SH-SY5Y (cell line): Measurements from ENCODE around the gene TRIM67.

Experiments used
- GATA2 ChIP-seq: IDR thresholded peaks from 2 replicates; pipeline ENCODE4 v1.6.1; 2011; ENCODE audit warnings: mild to moderate bottlenecking, low read depth, low read length
- GATA3 ChIP-seq: IDR thresholded peaks from 2 replicates; pipeline ENCODE4 v1.6.1; 2011; ENCODE audit warnings: low read depth, mild to moderate bottlenecking, low read length, moderate library complexity

GRCh38 chr1:231171623-231172197 is 9.9 kb downstream of the TRIM67 start:
- TF ChIP-seq GATA2 (no peak), GATA3 (no peak)
